Upper lobe of right lung (tissue), 1 donor: ENCODE results near the gene ADD1. TPM values are rescaled to one million over a fixed set of nuclear protein-coding genes. Genes with fewer than 3 reads are reported as not detected.

Source experiments
- ATAC-seq: fragments of 200-7000 bp; cut with Tn5 transposase; one replicate; pipeline ENCODE4 v1.9.1; 2020; ENCODE audit warnings: mild to moderate bottlenecking, moderate library complexity
- DNase-seq: peaks from one replicate; pipeline ENCODE4 v3.0.0-alpha.2; 2020
- H3K27ac ChIP-seq: fragments of 200-600 bp; one replicate; pipeline ENCODE4 v1.8.0; 2022
- H3K27me3 ChIP-seq: fragments of 200-600 bp; one replicate; pipeline ENCODE4 v1.8.0; 2022; ENCODE audit warnings: mild to moderate bottlenecking
- H3K36me3 ChIP-seq: fragments of 200-600 bp; one replicate; pipeline ENCODE4 v1.8.0; 2022
- H3K4me1 ChIP-seq: fragments of 200-600 bp; one replicate; pipeline ENCODE4 v1.8.0; 2022
- H3K4me3 ChIP-seq: fragments of 200-600 bp; one replicate; pipeline ENCODE4 v1.8.0; 2022; ENCODE audit warnings: mild to moderate bottlenecking
- H3K9me3 ChIP-seq: fragments of 200-600 bp; one replicate; pipeline ENCODE4 v1.8.0; 2022
- intact Hi-C: fragments of 100-400 bp; cut with DNase I; formaldehyde crosslinking; loops from one replicate; pipeline ENCODE4 v1.11.0; 2022
- total RNA-seq: library from RNA; stranded (reverse); fragmentation: NEBNext Ultra II Directional; extraction: Animal tissue kit (Norgen Biotek cat#: 25700); gene quantifications from one replicate; pipeline ENCODE4 v1.2.1, GENCODE V29; 2021
- TF ChIP-seq, protein P1 (sequence below): fragments of 200-600 bp; IDR thresholded peaks from one replicate; pipeline ENCODE4 v1.8.0; 2022; ENCODE audit warnings: antibody characterized with exemption
- donor health status: DM: no; HTN: yes; CAD: no; lungs with severe emphysema.

Gene ADD1
- total RNA-seq, 1 donor from 2014 or later, result 286 TPM

DNA sequence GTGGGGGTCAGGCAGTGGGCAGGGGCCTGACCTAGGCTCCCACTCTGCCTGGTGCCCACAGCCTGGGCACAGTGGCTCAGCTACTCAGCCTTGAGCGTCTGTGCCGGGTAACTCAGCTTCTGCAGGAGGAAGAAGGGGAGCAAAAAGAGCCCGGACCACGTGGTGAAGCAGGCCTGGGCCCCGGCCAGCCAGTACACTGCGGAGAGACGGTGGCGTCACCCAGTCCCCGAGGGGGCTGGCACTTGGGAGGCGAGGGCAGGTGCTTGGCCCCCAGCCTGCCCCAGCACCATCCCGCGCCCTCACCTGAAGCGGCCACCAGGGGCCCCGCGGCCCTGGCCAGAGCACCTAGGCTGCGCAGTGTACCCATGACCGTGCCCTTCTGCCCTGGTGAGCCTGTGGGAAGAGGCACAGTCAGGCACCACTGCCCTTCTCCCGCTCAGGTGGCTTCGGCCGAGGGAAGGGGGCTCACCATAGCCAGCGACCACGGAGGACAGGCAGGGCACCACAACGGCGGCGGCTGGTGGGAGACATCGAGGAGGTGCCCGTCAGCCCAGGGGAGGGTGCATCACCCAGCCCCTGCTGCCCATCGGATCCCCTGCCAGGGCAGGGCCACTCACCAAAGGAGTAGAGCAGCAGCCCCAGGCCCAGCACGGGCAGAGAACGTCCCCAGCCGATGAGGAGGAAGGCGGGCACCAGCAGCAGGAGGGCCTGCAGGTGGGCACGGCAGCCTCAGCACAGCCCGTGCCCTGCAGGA is 87.3 kb downstream of the ADD1 start:
- H3K4me3 ChIP-seq, result peak overlapping the region; percentile 10
- H3K36me3 ChIP-seq, result peaks cover 49% of the 10 kb centered on the region
- TF ChIP-seq, protein P1, sequence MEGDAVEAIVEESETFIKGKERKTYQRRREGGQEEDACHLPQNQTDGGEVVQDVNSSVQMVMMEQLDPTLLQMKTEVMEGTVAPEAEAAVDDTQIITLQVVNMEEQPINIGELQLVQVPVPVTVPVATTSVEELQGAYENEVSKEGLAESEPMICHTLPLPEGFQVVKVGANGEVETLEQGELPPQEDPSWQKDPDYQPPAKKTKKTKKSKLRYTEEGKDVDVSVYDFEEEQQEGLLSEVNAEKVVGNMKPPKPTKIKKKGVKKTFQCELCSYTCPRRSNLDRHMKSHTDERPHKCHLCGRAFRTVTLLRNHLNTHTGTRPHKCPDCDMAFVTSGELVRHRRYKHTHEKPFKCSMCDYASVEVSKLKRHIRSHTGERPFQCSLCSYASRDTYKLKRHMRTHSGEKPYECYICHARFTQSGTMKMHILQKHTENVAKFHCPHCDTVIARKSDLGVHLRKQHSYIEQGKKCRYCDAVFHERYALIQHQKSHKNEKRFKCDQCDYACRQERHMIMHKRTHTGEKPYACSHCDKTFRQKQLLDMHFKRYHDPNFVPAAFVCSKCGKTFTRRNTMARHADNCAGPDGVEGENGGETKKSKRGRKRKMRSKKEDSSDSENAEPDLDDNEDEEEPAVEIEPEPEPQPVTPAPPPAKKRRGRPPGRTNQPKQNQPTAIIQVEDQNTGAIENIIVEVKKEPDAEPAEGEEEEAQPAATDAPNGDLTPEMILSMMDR, result peak; percentile 38
- intact Hi-C loops, result loop anchor here (10.0 kb wide), 1 partner anchor 86 kb away; the partner anchor contains the start of gene ADD1
- ATAC-seq (peak; percentile 64), DNase-seq (peak; percentile 93)
- H3K4me1 ChIP-seq, result peaks cover 49% of the 10 kb centered on the region
- H3K9me3 ChIP-seq, result no peaks in the 10 kb centered on the region
- no peaks in the 10 kb centered on the region for H3K27me3 ChIP-seq
- peak overlapping the region; percentile 83 for H3K27ac ChIP-seq

DNA sequence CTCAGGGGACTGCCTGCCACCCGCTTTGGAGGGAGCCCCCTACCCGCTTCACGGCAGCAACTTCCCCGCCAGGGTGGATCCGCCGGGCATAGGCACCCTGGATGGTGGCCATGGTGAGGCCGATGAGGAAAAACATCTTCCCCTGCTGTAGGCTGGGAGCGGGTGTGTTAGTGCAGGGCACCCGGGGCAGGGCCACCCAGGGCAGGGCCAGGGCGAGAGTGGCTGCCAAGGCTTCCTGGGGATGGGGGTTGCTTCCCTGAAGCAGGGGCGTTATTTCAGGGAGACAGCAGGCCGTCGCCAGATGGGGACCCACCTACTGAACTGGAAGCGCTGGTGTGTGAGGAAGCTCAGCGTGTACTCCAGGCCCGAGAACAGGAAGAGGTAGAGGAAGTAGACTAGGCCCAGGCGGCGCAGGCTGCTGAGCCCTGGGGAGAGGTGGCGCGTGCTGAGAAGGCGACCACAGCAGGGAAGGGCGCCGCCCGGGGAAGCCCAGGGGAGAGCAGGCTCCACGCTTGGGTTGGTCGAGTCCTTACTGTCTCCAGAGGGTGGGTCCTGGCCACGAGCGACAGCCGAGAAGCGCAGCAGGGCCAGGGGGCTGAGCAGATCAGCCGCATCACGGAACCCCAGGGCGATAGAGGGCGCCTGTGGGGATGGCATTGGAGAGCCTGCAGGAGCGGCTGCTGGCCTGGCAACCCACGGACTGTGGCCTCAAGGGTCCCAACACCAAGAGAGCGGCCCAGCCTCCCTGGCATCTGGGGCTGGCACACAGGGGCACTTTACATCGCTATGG is 88.1 kb downstream of the ADD1 start:
- no peaks in the 10 kb centered on the region for H3K9me3 ChIP-seq
- H3K36me3 ChIP-seq, result peaks cover 42% of the 10 kb centered on the region
- ATAC-seq, result peak; percentile 40
- TF ChIP-seq, protein P1, result peak; percentile 34
- intact Hi-C loops, result loop anchor here (10.0 kb wide), 1 partner anchor 87 kb away; the partner anchor contains the start of gene ADD1
- peak; percentile 85 for DNase-seq
- H3K4me3 ChIP-seq, result peak overlapping the region; percentile 10
- H3K27me3 ChIP-seq, result no peaks in the 10 kb centered on the region
- H3K27ac ChIP-seq, result peak overlapping the region; percentile 83
- peaks cover 55% of the 10 kb centered on the region for H3K4me1 ChIP-seq

DNA sequence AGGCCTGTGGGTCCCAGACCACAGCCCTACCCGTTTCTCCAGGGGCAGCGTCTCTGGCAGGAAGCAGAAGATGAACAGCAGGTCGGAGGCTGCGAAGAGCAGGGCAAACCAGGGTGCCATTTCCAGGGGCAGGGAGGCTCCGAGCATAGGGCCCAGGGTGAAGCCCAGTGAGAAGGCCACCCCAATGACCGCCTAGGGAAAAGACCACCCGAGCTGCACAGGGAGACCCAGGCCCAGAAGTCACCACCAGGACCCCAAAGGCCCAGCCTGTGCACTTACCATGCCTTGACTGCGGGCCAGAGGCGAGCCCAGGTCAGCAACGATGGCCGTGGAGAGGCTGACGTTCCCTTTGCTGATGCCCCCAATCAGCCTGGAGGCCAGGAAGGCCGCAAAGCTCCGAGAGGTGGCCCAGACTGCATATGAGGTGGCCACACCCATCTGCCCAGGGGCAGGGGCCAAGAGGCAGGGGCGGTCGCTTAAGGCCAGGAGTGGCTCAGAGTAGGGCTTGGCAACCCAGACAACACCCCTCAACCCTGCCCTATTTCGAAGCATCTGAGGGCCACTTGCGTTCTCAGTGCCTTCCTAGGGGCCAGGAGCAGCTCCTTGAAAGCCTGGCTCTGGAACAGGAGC is 88.8 kb downstream of the ADD1 start:
- TF ChIP-seq, protein P1, result no peak
- Histone ChIP-seq H3K4me3 (no peak overlapping the region), H3K27ac (peak overlapping the region; percentile 83), H3K27me3 (no peaks in the 10 kb centered on the region), H3K36me3 (peaks cover 37% of the 10 kb centered on the region), H3K4me1 (peaks cover 59% of the 10 kb centered on the region), H3K9me3 (no peaks in the 10 kb centered on the region)
- DNase-seq, result peak; percentile 65
- intact Hi-C loops, result loop anchor here (10.0 kb wide), 1 partner anchor 88 kb away; the partner anchor contains the start of gene ADD1
- no peak for ATAC-seq

DNA sequence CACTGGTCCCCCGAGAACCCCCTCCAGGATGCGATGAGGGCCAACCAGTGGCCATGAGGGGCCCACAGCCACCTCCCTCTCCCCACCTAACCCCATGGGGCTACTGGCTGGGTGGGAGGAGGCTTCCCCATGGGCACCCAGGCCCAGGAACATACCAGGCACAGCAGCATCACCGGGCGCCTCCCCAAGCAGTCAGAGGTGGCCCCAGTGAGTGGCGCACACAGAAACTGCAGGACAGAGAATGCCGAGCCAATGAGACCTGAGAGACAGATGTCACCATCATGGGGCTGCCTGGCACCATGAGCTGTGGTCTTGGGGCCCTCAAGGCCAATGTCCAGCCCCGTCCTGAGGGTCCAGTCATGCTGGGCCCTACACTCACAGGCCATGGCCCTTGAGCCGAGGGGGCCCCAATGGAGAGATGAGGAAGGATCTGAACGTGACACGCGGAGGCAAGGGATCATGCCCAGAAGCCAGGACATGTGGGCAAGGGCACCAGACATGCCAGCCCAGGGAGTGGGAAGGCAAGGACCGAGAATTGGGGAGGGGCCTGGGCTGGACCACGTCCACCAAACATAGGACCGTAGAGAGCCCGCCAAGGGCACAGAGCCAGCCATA is 89.4 kb downstream of the ADD1 start:
- DNase-seq (peak; percentile 68), ATAC-seq (no peak)
- Histone ChIP-seq H3K4me3 (peak overlapping the region; percentile 67), H3K27me3 (no peaks in the 10 kb centered on the region), H3K9me3 (no peaks in the 10 kb centered on the region), H3K36me3 (peaks cover 37% of the 10 kb centered on the region), H3K27ac (peak overlapping the region; percentile 83), H3K4me1 (peaks cover 62% of the 10 kb centered on the region)
- TF ChIP-seq, protein P1, result no peak
- intact Hi-C loops, result loop anchor here (10.0 kb wide), 1 partner anchor 88 kb away; the partner anchor contains the start of gene ADD1

DNA sequence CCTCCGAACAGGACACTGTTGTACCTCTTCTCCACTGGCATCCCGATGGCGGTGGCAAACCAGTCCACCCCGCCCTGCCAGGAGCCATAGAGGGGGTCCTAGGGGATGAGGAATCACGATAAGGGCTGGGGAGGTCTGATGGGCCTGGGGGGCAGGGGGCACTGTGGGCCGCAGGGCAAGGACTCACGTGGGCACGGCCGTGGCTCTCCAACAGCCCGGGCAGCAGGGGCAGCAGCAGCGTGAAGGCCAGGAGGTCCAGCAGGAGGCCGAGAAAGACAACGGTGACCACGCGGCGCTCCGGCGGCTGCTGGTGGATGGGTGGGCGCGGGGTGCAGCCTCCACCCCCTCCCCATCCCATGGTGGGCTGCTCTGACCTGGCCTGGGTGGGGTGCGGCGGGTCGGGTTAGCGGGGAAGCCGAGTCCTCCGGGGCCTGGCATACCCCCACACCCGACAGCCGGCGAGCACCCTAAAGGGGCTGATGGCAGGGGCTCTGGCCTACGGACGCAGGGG is 90.0 kb downstream of the ADD1 start:
- TF ChIP-seq, protein P1, result no peak
- intact Hi-C loops, result loop anchor here (10.0 kb wide), 1 partner anchor 89 kb away; the partner anchor contains the start of gene ADD1
- no peak for ATAC-seq

More for the DNA sequence above, 90.0 kb downstream of the ADD1 start:
- Histone ChIP-seq H3K36me3 (peaks cover 37% of the 10 kb centered on the region), H3K4me3 (peak overlapping the region; percentile 67), H3K4me1 (peaks cover 62% of the 10 kb centered on the region), H3K9me3 (no peaks in the 10 kb centered on the region), H3K27ac (peak overlapping the region; percentile 83), H3K27me3 (no peaks in the 10 kb centered on the region)
- no peak for DNase-seq
